Measurements from ENCODE around the gene B4GALT4.

DNA sequence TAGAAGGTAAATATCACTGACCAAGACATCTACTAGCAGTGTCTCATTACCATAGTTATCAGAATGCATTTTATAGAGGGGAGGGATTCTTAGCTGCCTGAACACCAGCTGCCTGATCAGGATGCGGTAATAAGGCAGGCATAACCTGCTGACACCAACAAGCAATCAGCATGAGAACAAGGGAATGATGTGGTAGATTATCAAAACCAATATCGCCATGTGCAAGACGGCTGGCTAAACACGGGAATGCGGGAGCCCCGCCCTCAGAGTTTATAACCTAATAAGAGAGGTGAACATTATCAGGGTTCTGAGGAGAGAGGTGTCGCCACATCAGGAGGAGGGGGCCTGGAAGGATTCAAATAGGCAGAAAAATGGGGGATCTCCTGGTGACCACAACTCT is 20.5 kb downstream of the B4GALT4 start:
- TF ChIP-seq POLR2AphosphoS5 (IDR thresholded peaks at IDR 0.05; ENCODE audit: low read depth, low read length), result no peak
- no peak for TF ChIP-seq CBX5 (IDR thresholded peaks at IDR 0.05; ENCODE audit: low read depth, low read length)
- TF ChIP-seq, protein P1, sequence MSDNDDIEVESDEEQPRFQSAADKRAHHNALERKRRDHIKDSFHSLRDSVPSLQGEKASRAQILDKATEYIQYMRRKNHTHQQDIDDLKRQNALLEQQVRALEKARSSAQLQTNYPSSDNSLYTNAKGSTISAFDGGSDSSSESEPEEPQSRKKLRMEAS (IDR thresholded peaks at IDR 0.05), result no peak
- TF ChIP-seq, protein P2, sequence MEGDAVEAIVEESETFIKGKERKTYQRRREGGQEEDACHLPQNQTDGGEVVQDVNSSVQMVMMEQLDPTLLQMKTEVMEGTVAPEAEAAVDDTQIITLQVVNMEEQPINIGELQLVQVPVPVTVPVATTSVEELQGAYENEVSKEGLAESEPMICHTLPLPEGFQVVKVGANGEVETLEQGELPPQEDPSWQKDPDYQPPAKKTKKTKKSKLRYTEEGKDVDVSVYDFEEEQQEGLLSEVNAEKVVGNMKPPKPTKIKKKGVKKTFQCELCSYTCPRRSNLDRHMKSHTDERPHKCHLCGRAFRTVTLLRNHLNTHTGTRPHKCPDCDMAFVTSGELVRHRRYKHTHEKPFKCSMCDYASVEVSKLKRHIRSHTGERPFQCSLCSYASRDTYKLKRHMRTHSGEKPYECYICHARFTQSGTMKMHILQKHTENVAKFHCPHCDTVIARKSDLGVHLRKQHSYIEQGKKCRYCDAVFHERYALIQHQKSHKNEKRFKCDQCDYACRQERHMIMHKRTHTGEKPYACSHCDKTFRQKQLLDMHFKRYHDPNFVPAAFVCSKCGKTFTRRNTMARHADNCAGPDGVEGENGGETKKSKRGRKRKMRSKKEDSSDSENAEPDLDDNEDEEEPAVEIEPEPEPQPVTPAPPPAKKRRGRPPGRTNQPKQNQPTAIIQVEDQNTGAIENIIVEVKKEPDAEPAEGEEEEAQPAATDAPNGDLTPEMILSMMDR (IDR thresholded peaks at IDR 0.05; ENCODE audit: control extremely low read depth in 1 of 3, insufficient read depth in 1 of 3, low read depth in 1 of 3, low read length in 3 of 3), result no peak
- TF ChIP-seq EZH2 (IDR thresholded peaks at IDR 0.05; ENCODE audit: low read depth, low read length, severe bottlenecking), result no peak
- TF ChIP-seq FOSL1 (IDR thresholded peaks at IDR 0.05; ENCODE audit: insufficient read depth, low read depth, low read length), result no peak
- no peak for TF ChIP-seq YY1 (IDR thresholded peaks at IDR 0.05; ENCODE audit: low read depth, low read length)
- TF ChIP-seq JUND (IDR thresholded peaks at IDR 0.05; ENCODE audit: low read length), result no peak
